Esophagus squamous epithelium (tissue), 4 donors: ENCODE measurements around the gene UNC93B1.

ENCODE experiments used
- POLR2A ChIP-seq, 4 donors: fragments of 450-650 bp; IDR thresholded peaks; one replicate each; pipeline ENCODE4 v1.6.1; 2017; ENCODE audit warnings: antibody characterized with exemption in 4 of 4, mild to moderate bottlenecking in 4 of 4, moderate library complexity in 3 of 4
- TF ChIP-seq, protein P1 (sequence below), 6 experiments: fragments of 450-650 bp in 4 of 6; fragments of 200-600 bp in 2 of 6; sonication (generic) in 2 of 6; IDR thresholded peaks; one replicate each; pipeline ENCODE4 v1.5.1; 2016 to 2019; ENCODE audit warnings: antibody characterized with exemption in 6 of 6, mild to moderate bottlenecking in 4 of 6, moderate library complexity in 4 of 6

DNA sequence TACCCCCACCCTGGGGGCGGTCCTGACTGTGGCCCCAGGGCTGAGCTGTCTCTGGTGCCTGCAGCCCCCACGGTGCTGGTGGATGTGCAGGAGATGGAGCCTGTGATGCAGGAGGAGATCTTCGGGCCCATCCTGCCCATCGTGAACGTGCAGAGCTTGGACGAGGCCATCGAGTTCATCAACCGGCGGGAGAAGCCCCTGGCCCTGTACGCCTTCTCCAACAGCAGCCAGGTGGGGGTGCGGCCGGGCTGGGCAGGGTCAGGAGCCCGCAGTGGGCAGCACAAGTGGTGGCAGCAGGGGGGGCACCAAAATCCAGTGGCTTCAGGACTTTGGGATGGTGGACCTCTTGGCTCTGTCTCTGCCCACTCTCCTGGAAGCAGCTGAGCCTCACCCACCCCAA lies 18.6 kb upstream of the UNC93B1 start:
- TF ChIP-seq, protein P1, sequence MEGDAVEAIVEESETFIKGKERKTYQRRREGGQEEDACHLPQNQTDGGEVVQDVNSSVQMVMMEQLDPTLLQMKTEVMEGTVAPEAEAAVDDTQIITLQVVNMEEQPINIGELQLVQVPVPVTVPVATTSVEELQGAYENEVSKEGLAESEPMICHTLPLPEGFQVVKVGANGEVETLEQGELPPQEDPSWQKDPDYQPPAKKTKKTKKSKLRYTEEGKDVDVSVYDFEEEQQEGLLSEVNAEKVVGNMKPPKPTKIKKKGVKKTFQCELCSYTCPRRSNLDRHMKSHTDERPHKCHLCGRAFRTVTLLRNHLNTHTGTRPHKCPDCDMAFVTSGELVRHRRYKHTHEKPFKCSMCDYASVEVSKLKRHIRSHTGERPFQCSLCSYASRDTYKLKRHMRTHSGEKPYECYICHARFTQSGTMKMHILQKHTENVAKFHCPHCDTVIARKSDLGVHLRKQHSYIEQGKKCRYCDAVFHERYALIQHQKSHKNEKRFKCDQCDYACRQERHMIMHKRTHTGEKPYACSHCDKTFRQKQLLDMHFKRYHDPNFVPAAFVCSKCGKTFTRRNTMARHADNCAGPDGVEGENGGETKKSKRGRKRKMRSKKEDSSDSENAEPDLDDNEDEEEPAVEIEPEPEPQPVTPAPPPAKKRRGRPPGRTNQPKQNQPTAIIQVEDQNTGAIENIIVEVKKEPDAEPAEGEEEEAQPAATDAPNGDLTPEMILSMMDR (IDR thresholded peaks at IDR 0.05): no peak
- TF ChIP-seq POLR2A (IDR thresholded peaks at IDR 0.05): no peak
